Endothelial cell (in vitro differentiated cells): Measurements from ENCODE around the gene ATXN7. TPM values are rescaled to one million over a fixed set of nuclear protein-coding genes. Genes with fewer than 3 reads are reported as not detected.
A peak's percentile ranks its signal among the peaks of the same experiment; 100 is the strongest.

ENCODE experiments used
- DNase-seq: peaks from one replicate; pipeline ENCODE4 v3.0.0; 2021; ENCODE audit warnings: low spot score
- H3K27ac Mint-ChIP-seq: one replicate; pipeline ENCODE4 v1.8.0; 2021; ENCODE audit warnings: mixed read lengths, inconsistent platforms; ENCODE audit not compliant: unreplicated experiment
- H3K27me3 Mint-ChIP-seq: one replicate; pipeline ENCODE4 v1.8.0; 2021; ENCODE audit warnings: mild to moderate bottlenecking, moderate library complexity, mixed read lengths, inconsistent platforms; ENCODE audit not compliant: unreplicated experiment
- H3K36me3 Mint-ChIP-seq: one replicate; pipeline ENCODE4 v1.8.0; 2021; ENCODE audit warnings: mild to moderate bottlenecking, low read depth, mixed read lengths, inconsistent platforms; ENCODE audit not compliant: unreplicated experiment
- H3K4me1 Mint-ChIP-seq: one replicate; pipeline ENCODE4 v1.8.0; 2021; ENCODE audit warnings: mild to moderate bottlenecking, mixed read lengths, inconsistent platforms; ENCODE audit not compliant: unreplicated experiment
- H3K4me3 Mint-ChIP-seq: one replicate; pipeline ENCODE4 v1.8.0; 2021; ENCODE audit warnings: mild to moderate bottlenecking, mixed read lengths, inconsistent platforms; ENCODE audit not compliant: unreplicated experiment
- H3K9me3 Mint-ChIP-seq: one replicate; pipeline ENCODE4 v1.8.0; 2021; ENCODE audit warnings: mixed read lengths, inconsistent platforms; ENCODE audit not compliant: unreplicated experiment
- CTCF ChIP-seq: fragments of 200-600 bp; sonication (generic); IDR thresholded peaks from one replicate; pipeline ENCODE4 v1.5.0; 2021; ENCODE audit warnings: antibody characterized with exemption; ENCODE audit not compliant: unreplicated experiment
- total RNA-seq: library from RNA; stranded (reverse); fragmentation: NEBNext Ultra II Directional; extraction: Animal tissue kit (Norgen Biotek cat#: 25700); gene quantifications from one replicate; pipeline ENCODE4 v1.2.1, GENCODE V29; 2021; ENCODE audit not compliant: unreplicated experiment

Gene ATXN7
- total RNA-seq, 1 donor from 2014 or later = 21.0 TPM

- Mint-ChIP-seq H3K36me3 (peaks cover 56% of the 10 kb centered on the region), H3K9me3 (no peaks in the 10 kb centered on the region), H3K27me3 (peaks cover 5% of the 10 kb centered on the region), H3K4me1 (peaks cover 35% of the 10 kb centered on the region), H3K4me3 (no peak overlapping the region), H3K27ac (no peak overlapping the region)
- no peak for TF ChIP-seq CTCF
- no peak for DNase-seq
These were observed 129.0 kb downstream of the ATXN7 start for GRCh38 chr3:63992516-63993209.

- Mint-ChIP-seq H3K9me3 (no peaks in the 10 kb centered on the region), H3K4me1 (peaks cover 35% of the 10 kb centered on the region), H3K36me3 (peaks cover 49% of the 10 kb centered on the region), H3K4me3 (no peak overlapping the region), H3K27ac (no peak overlapping the region), H3K27me3 (peaks cover 5% of the 10 kb centered on the region)
- TF ChIP-seq CTCF = peak; percentile 90
- DNase-seq = peak; percentile 60
These were observed 130.0 kb downstream of the ATXN7 start for GRCh38 chr3:63993653-63994079.

- no peak overlapping the region for H3K4me3 Mint-ChIP-seq
- peak overlapping the region; percentile 20 for H3K27ac Mint-ChIP-seq
- no peaks in the 10 kb centered on the region for H3K9me3 Mint-ChIP-seq
These were observed 131.4 kb downstream of the ATXN7 start for GRCh38 chr3:63995086-63995485.

GRCh38 chr3:63998852-63999754 is 135.4 kb downstream of the ATXN7 start:
- Mint-ChIP-seq H3K9me3 (no peaks in the 10 kb centered on the region), H3K4me1 (peaks cover 17% of the 10 kb centered on the region), H3K27me3 (peaks cover 5% of the 10 kb centered on the region), H3K27ac (no peak overlapping the region), H3K36me3 (peaks cover 25% of the 10 kb centered on the region), H3K4me3 (no peak overlapping the region)
- TF ChIP-seq CTCF = no peak
- no peak for DNase-seq

More at GRCh38 chr3:63995086-63995485, 131.4 kb downstream of the ATXN7 start:
- Mint-ChIP-seq H3K27me3 (peaks cover 5% of the 10 kb centered on the region), H3K36me3 (peaks cover 47% of the 10 kb centered on the region), H3K4me1 (peaks cover 33% of the 10 kb centered on the region)
- TF ChIP-seq CTCF = no peak
- no peak for DNase-seq
